Bronchial epithelial cell (primary cell): Measurements from ENCODE around the gene PTPRCAP. TPM values are rescaled to one million over a fixed set of nuclear protein-coding genes. Genes with fewer than 3 reads are reported as not detected.

Source experiments
- DNase-seq: peaks from one replicate; pipeline ENCODE4 v3.0.0-alpha.2; 2010; ENCODE audit warnings: low read depth
- FAIRE-seq: peaks from 2 replicates; lab custom pipeline; 2011; peaks lifted over from hg19 to GRCh38; lab: Jason Lieb, UNC
- H3K27me3 ChIP-seq: 2 replicates; pipeline ENCODE4 v1.5.1; 2011; ENCODE audit warnings: low read length; ENCODE audit not compliant: control insufficient read depth, insufficient read depth
- H3K36me3 ChIP-seq: 2 replicates; pipeline ENCODE4 v1.5.1; 2011; ENCODE audit warnings: low read length; ENCODE audit not compliant: control insufficient read depth, insufficient read depth
- H3K4me3 ChIP-seq: 2 replicates; pipeline ENCODE4 v1.5.1; 2011; ENCODE audit warnings: mild to moderate bottlenecking, low read depth, low read length, control low read depth
- CTCF ChIP-seq: IDR thresholded peaks from 2 replicates; pipeline ENCODE4 v1.5.1; 2011; ENCODE audit warnings: mild to moderate bottlenecking, moderate library complexity, low read length, control low read depth, inconsistent platforms; ENCODE audit not compliant: insufficient read depth, severe bottlenecking
- total RNA-seq: library from RNA; depleted of rRNA; stranded (reverse); fragments of >200 nt; gene quantifications from 2 replicates; pipeline ENCODE4 v1.2.1, GENCODE V29; 2014

The PTPRCAP gene
- total RNA-seq, 1 donor from 2014 or later: 0.26 TPM

GRCh38 chr11:67458266-67458665 is 20.8 kb upstream of the PTPRCAP start:
- TF ChIP-seq CTCF: no peak
- DNase-seq: no peak
- Histone ChIP-seq H3K4me3 (no peak overlapping the region), H3K36me3 (no peaks in the 10 kb centered on the region), H3K27me3 (no peaks in the 10 kb centered on the region)
- no peak for FAIRE-seq

GRCh38 chr11:67457453-67457852 is 20.0 kb upstream of the PTPRCAP start:
- Histone ChIP-seq H3K36me3 (no peaks in the 10 kb centered on the region), H3K27me3 (no peaks in the 10 kb centered on the region), H3K4me3 (no peak overlapping the region)
- FAIRE-seq (no peak), DNase-seq (no peak)
- TF ChIP-seq CTCF: no peak

GRCh38 chr11:67456068-67456705 is 18.7 kb upstream of the PTPRCAP start:
- FAIRE-seq (no peak), DNase-seq (no peak)
- no peak for TF ChIP-seq CTCF
- no peak overlapping the region for H3K4me3 ChIP-seq
- no peaks in the 10 kb centered on the region for H3K36me3 ChIP-seq
- H3K27me3 ChIP-seq: no peaks in the 10 kb centered on the region

- FAIRE-seq: no peak
These were observed 17.6 kb upstream of the PTPRCAP start, which contains the start of gene CABP4 for GRCh38 chr11:67455054-67455453. Gene CABP4 (plus strand): TSS chr11:67455354. CDS start chr11:67455424, 70 bp downstream.

GRCh38 chr11:67453816-67454732 is 16.6 kb upstream of the PTPRCAP start:
- DNase-seq (no peak), FAIRE-seq (no peak)
- Histone ChIP-seq H3K4me3 (no peak overlapping the region), H3K36me3 (no peaks in the 10 kb centered on the region), H3K27me3 (no peaks in the 10 kb centered on the region)
- no peak for TF ChIP-seq CTCF

More at GRCh38 chr11:67455054-67455453, 17.6 kb upstream of the PTPRCAP start, which contains the start of gene CABP4:
- Histone ChIP-seq H3K4me3 (no peak within 1 kb of the TSS), H3K27me3 (no peaks in the 10 kb centered on the region), H3K36me3 (no peaks in the 10 kb centered on the region)
- no peak for TF ChIP-seq CTCF
- DNase-seq: no peak
